Middle frontal gyrus (tissue), 1 donor: Measurements from ENCODE around the gene GPN2.

Experiments
- DNase-seq: peaks from one replicate; pipeline ENCODE4 v3.0.0-alpha.2; 2015; ENCODE audit warnings: low spot score; ENCODE audit errors: extremely low spot score

GPN2 gene

GRCh38 chr1:26889551-26890466 lies at the start of gene GPN2:
Gene GPN2 (minus strand): TSS chr1:26890283. CDS start chr1:26890096, 187 bp downstream.
- DNase-seq, result peak; percentile 83

GRCh38 chr1:26938659-26939025 lies 48.6 kb upstream of the GPN2 start:
- no peak for DNase-seq

- no peak for DNase-seq
These were observed 48.0 kb upstream of the GPN2 start for GRCh38 chr1:26938004-26938658.

- no peak for DNase-seq
These were observed 46.7 kb upstream of the GPN2 start for GRCh38 chr1:26936823-26937222.

GRCh38 chr1:26932531-26932930 lies 42.4 kb upstream of the GPN2 start:
- no peak for DNase-seq

DNA sequence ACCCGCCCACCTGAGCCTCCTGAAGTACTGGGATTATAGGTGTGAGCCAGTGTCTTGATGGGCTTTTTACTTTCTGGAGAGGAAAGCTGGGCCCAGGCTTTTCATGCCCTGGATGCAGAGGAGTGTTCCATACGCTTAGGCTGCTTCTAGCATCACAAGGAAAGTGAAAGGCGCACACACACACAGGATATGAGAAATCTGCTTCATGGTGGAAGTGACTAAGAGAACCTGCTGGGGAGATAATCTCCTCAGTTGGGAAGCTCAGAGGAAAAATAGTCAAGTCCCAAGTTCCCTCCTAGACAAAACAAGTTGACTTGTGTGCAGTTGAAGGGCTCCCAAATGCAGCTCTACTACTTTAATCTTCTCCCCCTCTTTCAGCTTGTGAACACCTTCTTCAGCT lies 33.6 kb upstream of the GPN2 start:
- DNase-seq, result no peak

GRCh38 chr1:26922901-26923300 lies 32.8 kb upstream of the GPN2 start:
- DNase-seq, result no peak

DNA sequence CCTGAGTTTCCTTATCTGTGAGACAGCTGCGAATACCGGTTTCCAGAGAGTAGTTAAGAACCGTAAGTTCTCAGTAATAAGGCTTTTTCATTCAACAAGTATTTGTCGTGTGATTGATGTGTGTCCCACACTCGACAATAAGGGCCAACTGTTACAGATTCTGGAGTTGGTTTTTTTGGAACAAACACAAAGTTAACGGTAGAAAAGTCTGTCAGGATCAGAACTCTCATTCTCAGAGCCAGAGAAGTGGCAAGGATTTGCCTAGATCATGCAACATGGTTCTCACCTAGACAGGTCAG lies 32.3 kb upstream of the GPN2 start:
- no peak for DNase-seq

DNA sequence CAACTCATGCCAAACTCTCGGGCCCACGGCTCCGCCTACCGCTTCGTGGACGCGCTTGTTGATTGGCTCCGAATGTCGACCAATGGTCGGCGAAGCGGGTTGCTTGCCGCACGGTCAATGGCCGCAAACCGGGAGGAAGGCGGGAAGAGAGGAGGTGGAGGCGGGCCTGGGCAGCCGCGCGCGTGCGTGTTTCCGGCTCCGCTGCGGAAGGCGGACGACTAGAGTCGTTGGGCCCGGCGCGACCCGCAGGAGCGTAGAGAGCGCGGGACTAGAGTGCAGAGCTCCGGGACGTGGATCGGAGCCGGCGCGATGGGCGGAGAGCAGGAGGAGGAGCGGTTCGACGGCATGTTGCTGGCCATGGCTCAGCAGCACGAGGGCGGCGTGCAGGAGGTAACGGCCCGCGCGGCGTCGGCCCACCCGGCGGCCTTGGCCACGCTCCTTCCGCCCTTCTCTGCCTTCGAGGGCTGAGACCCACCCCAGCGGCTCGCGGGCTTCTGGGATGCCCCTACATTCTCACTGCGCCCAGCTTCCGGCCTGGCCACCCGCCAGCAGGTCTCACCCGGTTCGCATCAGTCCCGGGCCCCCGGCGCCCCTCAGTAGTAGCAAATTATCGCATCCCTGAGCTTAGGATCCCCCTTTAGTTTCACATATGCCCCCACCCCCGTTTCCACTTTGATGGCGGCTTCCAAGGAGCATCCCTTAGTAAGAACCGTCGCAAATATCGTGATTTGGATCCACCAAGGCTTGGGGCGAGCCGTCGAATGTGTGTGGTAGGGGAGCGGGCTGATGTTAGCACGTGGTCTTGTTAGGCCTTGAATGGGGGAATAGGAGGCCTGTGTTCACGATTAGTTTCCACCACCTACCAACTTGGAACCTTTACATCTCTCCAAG lies 31.7 kb upstream of the GPN2 start, which contains the start of gene NUDC:
Gene NUDC (plus strand): TSS at position 204 of the 891 bp plus-strand sequence. CDS start 106 bp downstream, at position 310.
- DNase-seq, result peak; percentile 96

DNA sequence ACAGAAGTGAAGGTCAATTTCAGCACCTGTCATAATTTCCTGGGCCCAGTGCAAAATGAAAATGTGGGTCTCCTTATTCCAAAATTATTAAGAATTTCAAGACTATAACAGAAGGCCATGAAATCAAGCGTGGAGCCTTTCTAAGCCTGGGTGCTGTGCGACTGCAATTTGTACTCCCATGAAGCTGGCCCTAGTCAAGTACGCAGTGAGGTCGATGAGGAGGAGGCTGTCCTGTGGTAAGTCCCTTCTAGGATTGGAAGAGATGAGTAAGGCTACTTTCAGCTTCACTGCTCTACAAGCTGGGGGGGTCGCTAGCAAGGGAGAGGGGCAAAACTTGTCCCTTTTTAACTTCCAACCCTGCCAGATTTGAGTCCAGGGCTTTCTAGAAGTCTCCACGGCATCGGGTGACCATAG lies 31.1 kb upstream of the GPN2 start:
- peak; percentile 3 for DNase-seq

GRCh38 chr1:26915204-26915842 lies 25.2 kb upstream of the GPN2 start:
- DNase-seq, result no peak

DNA sequence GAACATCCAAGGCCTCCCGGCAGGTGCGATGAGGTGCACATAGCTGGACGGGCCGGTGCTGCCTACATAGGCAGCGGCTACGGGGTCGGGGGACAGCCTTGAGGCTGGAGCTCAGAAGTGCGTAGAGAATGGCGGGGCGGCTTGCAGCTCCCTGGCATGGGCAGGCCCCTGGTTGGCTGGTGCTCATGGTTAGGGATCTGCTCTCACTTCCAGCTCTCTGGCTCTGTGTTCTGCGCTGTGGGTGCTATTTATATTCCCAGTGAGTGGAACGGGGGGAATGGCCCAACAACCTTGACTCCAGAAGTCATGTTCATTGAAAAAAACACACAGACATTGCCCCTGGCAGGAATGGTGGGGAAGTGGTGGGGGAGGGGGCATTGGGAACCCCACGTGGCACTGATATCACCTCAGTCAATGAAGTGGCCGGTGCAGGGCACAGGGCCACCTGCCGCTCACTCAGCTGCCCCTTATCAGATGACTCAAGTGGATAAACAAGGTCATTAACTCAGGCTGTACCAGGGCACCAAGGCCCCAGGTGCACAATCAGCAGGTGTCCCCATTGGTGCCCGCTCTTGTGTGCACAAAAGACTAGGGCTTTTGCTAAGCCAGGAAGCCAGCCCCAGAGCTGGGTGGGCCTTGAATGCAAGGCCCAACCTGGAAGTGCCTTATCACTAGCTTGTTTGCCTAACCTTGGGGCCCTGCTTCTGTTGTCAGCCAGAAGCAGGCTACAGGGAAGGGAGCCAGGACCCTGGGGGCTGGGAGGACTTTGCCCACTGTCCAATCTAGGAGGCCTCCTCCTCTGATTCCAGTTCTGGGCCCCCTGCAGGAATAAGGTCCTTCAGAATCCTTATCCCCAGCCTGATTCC lies 23.9 kb upstream of the GPN2 start, which contains the start of gene NR0B2:
Gene NR0B2 (minus strand): TSS at position 222 of the 866 bp plus-strand sequence. CDS start 35 bp downstream, at position 187.
- no peak for DNase-seq

DNA sequence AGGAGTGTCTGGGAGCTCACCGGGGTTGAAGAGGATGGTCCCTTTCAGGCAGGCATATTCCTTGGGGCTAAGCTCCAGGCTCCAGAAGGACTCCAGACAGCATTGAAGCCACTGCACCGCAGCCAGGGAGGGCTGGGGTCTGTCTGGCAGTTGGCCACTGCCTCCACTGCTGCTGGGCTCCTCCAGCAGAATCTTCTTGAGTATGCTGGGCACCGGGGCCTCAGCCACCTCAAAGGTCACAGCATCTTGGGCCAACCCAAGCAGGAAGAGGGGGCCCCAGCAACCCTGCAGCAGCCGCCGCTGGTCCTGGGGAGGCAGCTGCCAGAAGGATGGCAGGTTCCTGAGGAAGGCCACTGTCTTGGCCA lies 23.3 kb upstream of the GPN2 start:
- no peak for DNase-seq

DNA sequence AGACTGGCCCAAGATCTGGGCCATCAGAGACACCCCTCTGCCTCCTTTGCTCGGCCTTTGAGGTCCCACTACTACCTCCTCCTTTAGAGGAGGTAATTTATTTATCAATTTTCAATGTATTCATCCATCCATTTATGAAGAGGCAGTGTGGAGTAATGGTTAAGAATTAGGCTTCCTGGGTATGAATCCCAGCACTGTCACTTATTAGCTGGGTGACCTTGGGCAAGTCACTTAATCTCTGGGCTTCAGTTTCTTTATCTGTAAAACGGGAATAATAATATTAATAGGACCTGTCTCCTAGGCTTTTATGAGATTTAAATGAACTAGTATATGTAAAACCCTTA lies 22.0 kb upstream of the GPN2 start:
- DNase-seq, result no peak

DNA sequence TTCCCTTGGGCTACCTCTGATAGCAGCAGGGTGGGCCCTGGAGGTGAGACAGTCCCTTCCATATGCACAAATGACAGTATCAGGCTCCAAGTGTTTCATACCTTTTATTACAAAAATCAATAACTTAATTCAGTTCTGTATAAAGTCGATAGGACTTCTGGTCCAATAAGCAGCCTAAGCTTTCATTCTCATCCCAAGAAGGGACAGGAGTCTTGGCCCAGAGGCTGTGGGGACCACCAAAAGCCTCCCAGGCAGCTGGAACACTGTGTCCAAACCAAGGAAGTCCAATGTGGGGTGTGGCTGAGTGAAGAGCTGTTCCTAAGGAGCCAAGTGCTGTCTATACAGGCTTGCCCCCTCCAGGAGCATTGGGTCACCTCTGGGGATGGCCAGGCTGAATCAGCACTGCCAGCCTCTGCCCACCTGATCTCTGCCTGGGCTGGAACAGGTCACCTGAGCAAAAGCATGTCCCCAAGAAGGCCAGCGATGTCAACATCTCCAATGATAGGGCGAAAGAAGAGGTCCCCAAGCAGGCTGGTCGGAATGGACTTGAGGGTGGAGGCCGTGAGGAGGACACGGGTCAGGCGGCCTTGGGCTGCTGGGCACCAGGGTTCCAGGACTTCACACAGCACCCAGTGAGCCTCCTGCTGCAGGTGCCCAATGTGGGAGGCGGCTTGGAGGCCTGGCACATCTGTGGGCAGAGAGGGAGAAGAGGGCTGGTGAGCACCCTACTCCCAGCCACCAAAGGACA lies 21.5 kb upstream of the GPN2 start:
- DNase-seq, result no peak

- no peak for DNase-seq
These were observed 20.5 kb upstream of the GPN2 start for GRCh38 chr1:26910343-26911160.

DNA sequence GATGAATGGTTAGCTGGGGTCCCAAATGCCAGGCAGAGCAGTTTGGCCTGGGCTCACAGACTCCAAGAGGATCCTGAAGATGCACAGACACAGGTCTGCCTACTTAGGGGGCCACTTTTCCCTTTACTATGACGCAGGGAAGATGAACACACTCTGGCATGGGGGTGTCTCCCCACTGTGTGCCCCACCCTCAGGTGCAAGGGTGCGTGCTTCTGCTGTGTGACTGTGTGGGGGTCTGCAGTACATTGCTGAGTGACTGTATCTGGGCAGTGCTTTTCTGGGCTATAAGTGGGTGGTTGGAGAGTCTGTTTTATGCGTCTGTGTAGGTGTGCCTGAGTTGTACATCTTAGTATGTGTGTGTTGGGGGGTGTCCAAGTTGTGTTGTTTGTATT lies 19.9 kb upstream of the GPN2 start:
- no peak for DNase-seq

DNA sequence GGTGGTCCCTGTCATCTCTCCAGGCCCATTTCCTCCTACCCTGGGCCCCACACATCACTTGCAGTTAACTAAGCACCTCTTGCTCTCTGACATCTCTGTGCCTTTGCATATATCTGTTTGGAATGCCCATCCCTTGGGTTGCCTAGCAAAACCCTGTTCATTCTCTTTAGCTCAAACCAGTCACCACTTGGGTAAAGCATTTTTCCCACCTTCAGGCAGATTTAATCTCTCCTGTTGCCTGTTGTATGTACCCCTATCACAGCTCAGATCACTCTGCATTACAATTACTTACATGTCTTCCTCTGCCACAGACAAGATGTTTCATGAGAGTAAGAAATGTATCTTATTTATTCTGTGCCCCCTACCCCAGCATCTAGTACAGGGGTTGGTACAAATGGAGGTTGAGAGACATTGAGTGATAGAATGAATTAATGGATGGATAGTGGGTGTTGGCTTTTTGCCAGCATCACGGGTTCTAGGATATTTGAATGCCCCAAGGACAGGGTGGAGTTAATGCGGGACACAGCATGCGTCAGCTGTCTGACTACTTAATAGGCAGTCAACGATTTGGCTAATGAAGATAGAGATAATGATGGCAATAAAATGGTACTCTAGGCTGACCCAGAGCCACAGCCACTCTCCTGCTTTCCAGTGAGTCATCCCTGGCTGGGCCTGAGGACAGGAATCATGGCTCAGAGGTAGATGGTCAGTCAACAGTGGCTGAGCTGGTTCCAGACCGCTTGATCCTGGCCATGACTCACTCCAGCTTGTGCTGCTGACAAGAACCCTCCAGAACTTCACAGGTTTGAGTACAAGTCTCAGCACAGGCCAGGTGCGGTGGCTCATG lies 17.2 kb upstream of the GPN2 start:
- DNase-seq, result no peak
